Placental pericyte (primary cell): ENCODE data around the gene MLLT11. TPM values are rescaled to one million over a fixed set of nuclear protein-coding genes. Genes with fewer than 3 reads are reported as not detected.

Experiments used
- small RNA-seq: library from RNA; depleted of rRNA; stranded (forward); fragments of <200 nt; gene quantifications from one replicate; pipeline ENCODE3, GENCODE V24; 2012; ENCODE audit warnings: low replicate concordance
- total RNA-seq: library from RNA; depleted of rRNA; stranded (reverse); fragments of >200 nt; gene quantifications from 2 replicates; pipeline ENCODE4 v1.2.3, GENCODE V29; 2012

The MLLT11 gene
- 2.8 and 10.7 TPM in 2 replicates for total RNA-seq

GRCh38 chr1:151060007-151060656, at the start of gene MLLT11:
Gene MLLT11 (plus strand): TSS chr1:151060397. CDS start chr1:151067225, 6,828 bp downstream.

GRCh38 chr1:151036356-151036755, 23.8 kb upstream of the MLLT11 start, which contains the start of gene BNIPL:
Gene BNIPL (plus strand): TSS chr1:151036586. CDS start chr1:151036726, 140 bp downstream.

GRCh38 chr1:151047591-151047924, 12.6 kb upstream of the MLLT11 start, which contains the start of gene C1orf56:
Gene C1orf56 (plus strand): TSS chr1:151047751. CDS start chr1:151047848, 97 bp downstream.

GRCh38 chr1:151059109-151060006, 839 bp upstream of the MLLT11 start, which contains the start of gene CDC42SE1:
Gene CDC42SE1 (minus strand): TSS chr1:151059622. CDS start chr1:151055730, 3,892 bp downstream.

GRCh38 chr1:151070474-151071276, 10.5 kb downstream of the MLLT11 start, which contains the start of gene GABPB2:
Gene GABPB2 (plus strand): TSS chr1:151070761. CDS start chr1:151088190, 17,429 bp downstream.

Small RNA genes within 50 kb of the gene (small RNA-seq; reads per million reads assigned to genes)
- 0.59 reads per million, percentile 24 among the genes with 10 or more reads in this experiment for gene RNU6-884P

Other genes with a start within 250 kb of the MLLT11 start
- gene ARNT, start 183.8 kb upstream of the MLLT11 start, total RNA-seq: 37.2 and 59.3 TPM in 2 replicates
- gene CTXND2, start 173.3 kb upstream of the MLLT11 start, total RNA-seq: not detected in 2 replicates
- 39.1 and 42.7 TPM in 2 replicates for gene SETDB1, start 134.0 kb upstream of the MLLT11 start, total RNA-seq
- gene CERS2, start 85.6 kb upstream of the MLLT11 start, total RNA-seq: 136 and 182 TPM in 2 replicates
- gene ANXA9, start 78.1 kb upstream of the MLLT11 start, total RNA-seq: under 0.01 and 0.22 TPM in 2 replicates
- gene MINDY1, start 53.5 kb upstream of the MLLT11 start, total RNA-seq: 5.9 and 9.2 TPM in 2 replicates
- gene PRUNE1, start 51.9 kb upstream of the MLLT11 start, total RNA-seq: 7.7 and 8.9 TPM in 2 replicates
- gene BNIPL, start 23.8 kb upstream of the MLLT11 start, total RNA-seq: 0.22 and 0.29 TPM in 2 replicates
- 2.9 and 3.3 TPM in 2 replicates for gene C1orf56, start 12.6 kb upstream of the MLLT11 start, total RNA-seq
- gene CDC42SE1, start 775 bp upstream of the MLLT11 start, total RNA-seq: 68.1 and 106 TPM in 2 replicates
- 9.7 and 9.8 TPM in 2 replicates for gene GABPB2, start 10.4 kb downstream of the MLLT11 start, total RNA-seq
- 0.57 and 1.8 TPM in 2 replicates for gene SEMA6C, start 86.2 kb downstream of the MLLT11 start, total RNA-seq
- gene TNFAIP8L2, start 96.3 kb downstream of the MLLT11 start, total RNA-seq: not detected in 2 replicates
- gene LYSMD1, start 105.5 kb downstream of the MLLT11 start, total RNA-seq: 13.6 and 14.2 TPM in 2 replicates
- gene SCNM1, start 105.7 kb downstream of the MLLT11 start, total RNA-seq: 29.8 and 31.1 TPM in 2 replicates
- gene TMOD4, start 115.6 kb downstream of the MLLT11 start, total RNA-seq: not detected in 2 replicates
- gene VPS72, start 129.8 kb downstream of the MLLT11 start, total RNA-seq: 35.5 and 55.4 TPM in 2 replicates
- gene PIP5K1A, start 138.2 kb downstream of the MLLT11 start, total RNA-seq: 71.9 and 78.6 TPM in 2 replicates
- 156 and 173 TPM in 2 replicates for gene PSMD4, start 194.3 kb downstream of the MLLT11 start, total RNA-seq
- 16.8 and 16.9 TPM in 2 replicates for gene ZNF687, start 221.9 kb downstream of the MLLT11 start, total RNA-seq